Brain microvascular endothelial cell (primary cell): ENCODE results near the gene TMEM51.

Experiments used
- DNase-seq: peaks from one replicate; pipeline ENCODE4 v3.0.0-alpha.2; 2020
- H3K27ac ChIP-seq: fragments of 250-450 bp; sonication (Bioruptor Pico); 2 replicates; pipeline ENCODE4 v1.5.1; 2020; ENCODE audit warnings: mild to moderate bottlenecking, moderate library complexity
- H3K27me3 ChIP-seq: fragments of 250-450 bp; sonication (Bioruptor Pico); replicated peaks from 2 replicates; pipeline ENCODE4 v1.5.1; 2020; ENCODE audit warnings: mild to moderate bottlenecking
- H3K36me3 ChIP-seq: fragments of 250-450 bp; sonication (Bioruptor Pico); replicated peaks from 2 replicates; pipeline ENCODE4 v1.5.1; 2020; ENCODE audit warnings: mild to moderate bottlenecking
- H3K4me3 ChIP-seq: 2 replicates; pipeline ENCODE4 v1.5.1; 2011; ENCODE audit warnings: low read depth, mild to moderate bottlenecking, control low read depth, low read length, moderate library complexity
- CTCF ChIP-seq: IDR thresholded peaks from 2 replicates; pipeline ENCODE4 v1.5.1; 2011; ENCODE audit warnings: low read depth, mild to moderate bottlenecking, moderate library complexity, low read length, control low read depth, inconsistent platforms; ENCODE audit errors: missing control alignments
- in situ Hi-C: cut with HindIII; loops from 2 replicates; pipeline ENCODE4 v1.10.0; 2017; ENCODE audit warnings: low sequenced_read_pairs, low pct_ligation_motif_present

TMEM51 gene

GRCh38 chr1:15204931-15205330 is 51.4 kb downstream of the TMEM51 start:
- Histone ChIP-seq H3K27ac (no peak overlapping the region), H3K36me3 (no peaks in the 10 kb centered on the region), H3K27me3 (no peaks in the 10 kb centered on the region), H3K4me3 (no peak overlapping the region)
- in situ Hi-C loops: no loop called here
- TF ChIP-seq CTCF: no peak
- no peak for DNase-seq

GRCh38 chr1:15205586-15206346 is 52.2 kb downstream of the TMEM51 start:
- in situ Hi-C loops: no loop called here
- Histone ChIP-seq H3K4me3 (no peak overlapping the region), H3K36me3 (no peaks in the 10 kb centered on the region), H3K27me3 (no peaks in the 10 kb centered on the region), H3K27ac (no peak overlapping the region)
- no peak for TF ChIP-seq CTCF
- no peak for DNase-seq

- DNase-seq: no peak
- no peak for TF ChIP-seq CTCF
- Histone ChIP-seq H3K27ac (no peak overlapping the region), H3K36me3 (no peaks in the 10 kb centered on the region), H3K4me3 (no peak overlapping the region), H3K27me3 (no peaks in the 10 kb centered on the region)
- in situ Hi-C loops: no loop called here
These were observed 53.0 kb downstream of the TMEM51 start for GRCh38 chr1:15206418-15207030.

- in situ Hi-C loops: no loop called here
- no peak for DNase-seq
- no peaks in the 10 kb centered on the region for H3K36me3 ChIP-seq
- H3K27me3 ChIP-seq: no peaks in the 10 kb centered on the region
- no peak overlapping the region for H3K4me3 ChIP-seq
- TF ChIP-seq CTCF: no peak
- no peak overlapping the region for H3K27ac ChIP-seq
These were observed 53.7 kb downstream of the TMEM51 start for GRCh38 chr1:15207031-15207828.

- no peak for DNase-seq
- Histone ChIP-seq H3K27me3 (no peaks in the 10 kb centered on the region), H3K27ac (no peak overlapping the region), H3K36me3 (no peaks in the 10 kb centered on the region), H3K4me3 (no peak overlapping the region)
- in situ Hi-C loops: no loop called here
- no peak for TF ChIP-seq CTCF
These were observed 54.4 kb downstream of the TMEM51 start for GRCh38 chr1:15207829-15208429.
